HUES6 (cell line): ENCODE results near the gene IKBKE.

Source experiments
- H3K27ac ChIP-seq: 2 replicates; pipeline ENCODE4 v1.7.0; 2013; ENCODE audit warnings: low read depth, mild to moderate bottlenecking, low read length, inconsistent platforms
- H3K27me3 ChIP-seq: 2 replicates; pipeline ENCODE4 v1.6.1; 2013; ENCODE audit warnings: low read length; ENCODE audit not compliant: control insufficient read depth, insufficient read depth
- H3K36me3 ChIP-seq: 2 replicates; pipeline ENCODE4 v1.6.1; 2013; ENCODE audit warnings: low read length; ENCODE audit not compliant: control insufficient read depth, insufficient read depth
- H3K4me1 ChIP-seq: 2 replicates; pipeline ENCODE4 v1.6.1; 2013; ENCODE audit warnings: low read length; ENCODE audit not compliant: control insufficient read depth, insufficient read depth
- H3K4me3 ChIP-seq: 2 replicates; pipeline ENCODE4 v1.5.1; 2013; ENCODE audit warnings: low read depth, low read length
- H3K9ac ChIP-seq: one replicate; pipeline ENCODE4 v1.6.1; 2013; ENCODE audit warnings: mild to moderate bottlenecking, low read length
- H3K9me3 ChIP-seq: 2 replicates; pipeline ENCODE4 v1.6.1; 2013; ENCODE audit warnings: low read depth, low read length; ENCODE audit not compliant: control insufficient read depth, insufficient read depth

IKBKE gene

DNA sequence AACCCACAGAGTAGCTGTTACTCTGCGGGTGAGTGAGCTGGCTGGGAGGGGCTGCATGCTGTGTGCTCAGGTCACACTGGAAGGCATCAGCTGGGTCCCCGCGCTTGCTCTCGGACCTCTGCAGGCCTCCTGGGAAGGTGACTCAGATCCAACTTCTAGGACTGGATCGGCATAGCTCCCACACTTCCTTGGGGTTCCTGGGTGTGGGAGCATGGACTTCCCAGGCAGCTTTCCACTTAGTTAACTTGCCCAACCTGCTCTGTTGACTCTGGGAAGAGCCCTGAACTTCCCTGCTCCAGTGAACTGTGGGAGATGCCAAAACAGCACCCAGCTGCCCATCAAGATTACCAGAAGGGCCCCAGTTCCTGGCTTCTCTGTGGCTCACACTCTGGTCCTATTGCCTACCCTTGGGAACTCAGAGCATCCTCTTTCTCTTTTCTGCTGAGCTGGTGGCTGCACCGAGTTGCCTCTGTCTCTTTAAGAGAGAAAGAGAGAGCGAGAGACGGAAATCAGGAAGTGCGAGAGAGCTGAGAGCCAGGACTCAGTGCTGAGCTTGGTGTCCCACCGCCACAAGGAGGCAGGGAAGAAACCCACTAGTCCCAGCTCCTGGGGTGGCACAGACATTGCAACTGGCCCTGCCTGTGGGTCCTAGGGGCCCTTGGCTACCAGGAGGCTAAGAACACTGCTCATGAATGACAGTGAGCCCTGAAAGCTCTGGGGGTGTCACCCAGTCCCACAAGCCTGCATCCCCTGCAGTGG is at the start of gene IKBKE:
Gene IKBKE (plus strand): TSS at position 544 of the 759 bp plus-strand sequence. CDS start 2,752 bp downstream, outside the sequence.
- Histone ChIP-seq H3K9me3 (no peaks in the 10 kb centered on the region), H3K36me3 (no peaks in the 10 kb centered on the region), H3K9ac (peak within 1 kb of the TSS; percentile 59), H3K27ac (no peak within 1 kb of the TSS), H3K4me3 (peak within 1 kb of the TSS; percentile 62), H3K27me3 (0 out of 2 replicates have a peak, but pooled peaks cover 6% of the 10 kb centered on the region), H3K4me1 (peaks cover 44% of the 10 kb centered on the region)

DNA sequence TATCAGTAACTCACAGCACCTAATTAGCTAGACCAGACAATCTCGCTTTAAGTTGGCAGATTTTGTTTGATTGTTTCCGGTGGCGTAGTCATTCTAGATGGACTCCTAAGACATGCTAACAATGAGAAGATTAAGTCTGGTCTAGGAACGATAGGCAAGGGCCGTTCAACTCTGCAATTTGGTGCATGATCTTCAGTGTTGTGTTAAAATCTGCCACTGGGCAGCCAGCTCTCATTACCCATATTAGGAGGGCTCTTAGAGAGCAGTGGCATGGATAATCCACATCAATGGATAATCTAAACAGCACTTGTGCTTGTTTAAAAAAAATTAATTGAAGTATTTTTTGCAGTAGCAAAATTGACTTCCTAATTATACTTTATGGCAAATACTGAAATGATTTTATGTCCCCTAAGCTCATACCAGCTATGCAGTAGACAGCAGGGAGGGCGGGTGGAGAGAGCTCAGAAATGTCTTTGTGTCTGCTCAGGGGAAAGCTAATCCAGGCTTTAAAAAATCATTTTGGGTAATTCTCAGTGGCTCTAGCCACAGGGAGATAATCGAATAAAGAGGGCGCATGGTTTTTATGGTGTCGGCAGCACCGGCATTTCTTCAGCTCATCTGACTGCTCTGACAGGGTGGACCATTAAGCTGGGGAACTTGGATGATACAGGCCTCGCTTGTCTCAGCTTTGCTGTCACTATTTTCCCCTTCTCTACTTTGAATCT is 48.5 kb upstream of the IKBKE start:
- peaks cover 7% of the 10 kb centered on the region; the same call in 1 of the 2 replicates for H3K4me1 ChIP-seq
- H3K9me3 ChIP-seq: no peaks in the 10 kb centered on the region
- no peak overlapping the region for H3K4me3 ChIP-seq
- no peak overlapping the region for H3K27ac ChIP-seq
- H3K36me3 ChIP-seq: peaks cover 36% of the 10 kb centered on the region
- no peaks in the 10 kb centered on the region for H3K27me3 ChIP-seq
- H3K9ac ChIP-seq: no peak overlapping the region

GRCh38 chr1:206422525-206422924 is 47.8 kb upstream of the IKBKE start:
- H3K9ac ChIP-seq: no peak overlapping the region
- peaks cover 36% of the 10 kb centered on the region for H3K36me3 ChIP-seq
- no peak overlapping the region for H3K27ac ChIP-seq
- peaks cover 7% of the 10 kb centered on the region; the same call in 1 of the 2 replicates for H3K4me1 ChIP-seq
- H3K9me3 ChIP-seq: no peaks in the 10 kb centered on the region
- no peaks in the 10 kb centered on the region for H3K27me3 ChIP-seq
- no peak overlapping the region for H3K4me3 ChIP-seq

DNA sequence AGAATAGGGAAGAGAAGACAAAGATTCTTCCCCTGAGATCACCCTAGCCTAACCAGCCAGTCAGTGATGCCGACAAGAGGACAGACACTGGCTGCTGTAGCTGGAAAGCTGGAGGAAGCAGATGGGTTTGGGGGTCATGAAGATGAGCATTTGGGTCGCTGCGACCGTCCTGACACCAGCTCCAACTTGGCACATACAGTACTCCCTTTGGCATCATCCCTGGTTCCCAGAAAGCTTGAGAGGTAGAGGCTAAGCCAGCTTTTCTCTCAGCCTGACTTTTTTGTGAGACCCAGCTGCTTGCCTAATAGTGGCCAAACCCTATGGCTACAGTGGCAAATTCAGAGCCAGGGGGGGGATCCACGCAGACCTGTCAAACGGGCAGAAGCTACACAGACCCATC is 43.0 kb upstream of the IKBKE start:
- Histone ChIP-seq H3K27me3 (no peaks in the 10 kb centered on the region), H3K9ac (no peak overlapping the region), H3K4me3 (no peak overlapping the region), H3K9me3 (no peaks in the 10 kb centered on the region), H3K36me3 (peaks cover 45% of the 10 kb centered on the region), H3K4me1 (no peaks in the 10 kb centered on the region), H3K27ac (no peak overlapping the region)

- no peaks in the 10 kb centered on the region for H3K27me3 ChIP-seq
- peaks cover 39% of the 10 kb centered on the region for H3K36me3 ChIP-seq
- no peak overlapping the region for H3K27ac ChIP-seq
- H3K9me3 ChIP-seq: no peaks in the 10 kb centered on the region
- H3K9ac ChIP-seq: no peak overlapping the region
- no peaks in the 10 kb centered on the region for H3K4me1 ChIP-seq
- H3K4me3 ChIP-seq: no peak overlapping the region
These were observed 40.9 kb upstream of the IKBKE start for GRCh38 chr1:206429421-206429820.

GRCh38 chr1:206430031-206430983 is 40.0 kb upstream of the IKBKE start:
- H3K9me3 ChIP-seq: no peaks in the 10 kb centered on the region
- no peak overlapping the region for H3K4me3 ChIP-seq
- peaks cover 35% of the 10 kb centered on the region for H3K36me3 ChIP-seq
- H3K27me3 ChIP-seq: no peaks in the 10 kb centered on the region
- no peaks in the 10 kb centered on the region for H3K4me1 ChIP-seq
- no peak overlapping the region for H3K9ac ChIP-seq
- H3K27ac ChIP-seq: no peak overlapping the region

DNA sequence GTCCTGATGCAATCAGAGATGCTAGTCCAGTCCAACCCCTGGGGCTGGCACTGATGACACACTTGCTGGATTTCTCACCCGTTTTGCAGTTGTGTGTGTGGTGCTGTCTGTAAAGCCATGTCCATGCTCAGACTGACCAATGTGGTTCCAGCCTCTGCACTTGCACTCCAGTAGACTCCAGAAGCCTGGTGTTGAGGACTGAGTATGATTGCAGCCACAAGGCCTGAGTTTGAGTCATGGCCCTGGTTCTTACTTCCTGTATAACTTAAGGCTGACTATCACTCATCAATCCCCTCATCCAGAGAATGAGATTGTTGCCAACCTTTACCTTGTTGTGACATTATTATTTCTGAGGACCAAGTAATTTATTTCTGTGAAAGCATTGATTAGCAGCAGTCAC is 34.8 kb upstream of the IKBKE start:
- no peak overlapping the region for H3K4me3 ChIP-seq
- H3K9me3 ChIP-seq: no peaks in the 10 kb centered on the region
- peaks cover 62% of the 10 kb centered on the region for H3K36me3 ChIP-seq
- no peaks in the 10 kb centered on the region for H3K27me3 ChIP-seq
- H3K4me1 ChIP-seq: no peaks in the 10 kb centered on the region
- no peak overlapping the region for H3K9ac ChIP-seq
- H3K27ac ChIP-seq: no peak overlapping the region

DNA sequence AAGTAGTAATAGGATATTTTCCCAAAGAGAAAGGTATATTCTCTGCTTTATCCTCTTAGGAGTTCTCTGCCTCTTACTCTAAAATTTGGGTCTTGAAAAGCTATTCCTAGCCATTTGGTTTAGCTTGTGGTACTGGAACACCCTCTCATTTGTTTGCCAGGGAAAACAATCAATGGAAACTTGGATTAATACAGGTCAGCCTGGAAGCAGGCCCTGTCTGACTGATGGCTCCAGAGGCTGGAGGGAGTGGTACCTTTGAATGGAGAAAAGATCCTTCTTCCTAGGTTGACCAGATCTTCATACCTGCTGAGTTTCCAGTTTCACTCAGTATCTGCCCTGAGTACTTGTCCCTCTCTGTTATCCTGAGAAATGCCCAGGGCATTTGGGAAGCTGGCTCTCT is 31.7 kb upstream of the IKBKE start:
- H3K27ac ChIP-seq: no peak overlapping the region
- H3K36me3 ChIP-seq: peaks cover 65% of the 10 kb centered on the region
- no peaks in the 10 kb centered on the region for H3K4me1 ChIP-seq
- no peak overlapping the region for H3K9ac ChIP-seq
- H3K4me3 ChIP-seq: no peak overlapping the region
- H3K27me3 ChIP-seq: no peaks in the 10 kb centered on the region
- no peaks in the 10 kb centered on the region for H3K9me3 ChIP-seq

- no peak overlapping the region for H3K4me3 ChIP-seq
- H3K4me1 ChIP-seq: no peaks in the 10 kb centered on the region
- no peak overlapping the region for H3K9ac ChIP-seq
- H3K36me3 ChIP-seq: peaks cover 65% of the 10 kb centered on the region
- no peaks in the 10 kb centered on the region for H3K27me3 ChIP-seq
- H3K27ac ChIP-seq: no peak overlapping the region
- H3K9me3 ChIP-seq: no peaks in the 10 kb centered on the region
These were observed 31.1 kb upstream of the IKBKE start for GRCh38 chr1:206439205-206439604.

GRCh38 chr1:206441336-206441967 is 28.8 kb upstream of the IKBKE start:
- H3K9ac ChIP-seq: no peak overlapping the region
- no peaks in the 10 kb centered on the region for H3K27me3 ChIP-seq
- H3K4me3 ChIP-seq: no peak overlapping the region
- H3K27ac ChIP-seq: no peak overlapping the region
- peaks cover 79% of the 10 kb centered on the region for H3K36me3 ChIP-seq
- no peaks in the 10 kb centered on the region for H3K9me3 ChIP-seq
- no peaks in the 10 kb centered on the region for H3K4me1 ChIP-seq
